Endodermal cell (in vitro differentiated cells): ENCODE data around the gene USHBP1. TPM values are rescaled to one million over a fixed set of nuclear protein-coding genes. Genes with fewer than 3 reads are reported as not detected.
A peak's percentile ranks its signal among the peaks of the same experiment; 100 is the strongest.

Experiments
- DNase-seq: peaks from one replicate; pipeline ENCODE4 v3.0.0-alpha.2; 2017
- H3K27ac ChIP-seq: 2 replicates; pipeline ENCODE4 v1.5.1; 2013; ENCODE audit warnings: mild to moderate bottlenecking, low read depth, low read length, moderate library complexity
- H3K27me3 ChIP-seq: 2 replicates; pipeline ENCODE4 v1.6.1; 2013; ENCODE audit warnings: mild to moderate bottlenecking, low read length, moderate library complexity; ENCODE audit not compliant: insufficient read depth, control insufficient read depth, poor library complexity, severe bottlenecking
- H3K36me3 ChIP-seq: 2 replicates; pipeline ENCODE4 v1.7.0; 2013; ENCODE audit warnings: mild to moderate bottlenecking, low read length, moderate library complexity; ENCODE audit not compliant: control insufficient read depth, insufficient read depth
- H3K4me1 ChIP-seq: one replicate; pipeline ENCODE4 v1.7.0; 2013; ENCODE audit warnings: low read length; ENCODE audit not compliant: control insufficient read depth, insufficient read depth
- H3K4me3 ChIP-seq: 2 replicates; pipeline ENCODE4 v1.5.1; 2013; ENCODE audit warnings: mild to moderate bottlenecking, low read length, moderate library complexity
- H3K9ac ChIP-seq: 2 replicates; pipeline ENCODE4 v1.6.1; 2013; ENCODE audit warnings: mild to moderate bottlenecking, low read length, moderate library complexity; ENCODE audit not compliant: poor library complexity, severe bottlenecking; ENCODE audit errors: extremely low read depth
- H3K9me3 ChIP-seq: 2 replicates; pipeline ENCODE4 v1.6.1; 2013; ENCODE audit warnings: mild to moderate bottlenecking, low read length, moderate library complexity; ENCODE audit not compliant: control insufficient read depth
- H3K27ac Mint-ChIP-seq: 2 replicates; pipeline ENCODE4 v1.8.0; 2020; ENCODE audit warnings: mixed read lengths
- H3K27me3 Mint-ChIP-seq: 2 replicates; pipeline ENCODE4 v1.8.0; 2021; ENCODE audit warnings: mild to moderate bottlenecking, mixed read lengths; ENCODE audit not compliant: insufficient read depth
- H3K36me3 Mint-ChIP-seq: 2 replicates; pipeline ENCODE4 v1.8.0; 2020; ENCODE audit warnings: low read depth, mixed read lengths
- H3K4me1 Mint-ChIP-seq: 2 replicates; pipeline ENCODE4 v1.8.0; 2020; ENCODE audit warnings: mixed read lengths
- H3K4me3 Mint-ChIP-seq: 2 replicates; pipeline ENCODE4 v1.8.0; 2020; ENCODE audit warnings: mild to moderate bottlenecking, moderate library complexity, mixed read lengths
- H3K9me3 Mint-ChIP-seq: 2 replicates; pipeline ENCODE4 v1.8.0; 2020; ENCODE audit warnings: mild to moderate bottlenecking, mixed read lengths
- WGBS, 2 experiments: methylation state at CpG; one replicate each; pipeline versions ENCODE4 v1.1.5 to v1.1.7; 2013; ENCODE audit warnings: missing lambda C conversion rate in 2 of 2, mixed read lengths in 1 of 2; ENCODE audit not compliant: insufficient coverage in 1 of 2, insufficient read length in 1 of 2; 5-methylcytosine and 5-hydroxymethylcytosine counted together
- total RNA-seq, 2 donors: library from RNA; stranded (reverse); fragmentation: NEBNext Ultra II Directional in 1 of 2; extraction: Animal tissue kit (Norgen Biotek cat#: 25700) in 1 of 2; gene quantifications; 2 replicates in 1 of 2; 3 replicates in 1 of 2; pipeline ENCODE4 v1.2.1, GENCODE V29; 2021
- TF ChIP-seq, protein P1 (sequence below): fragments of 200-600 bp; sonication (generic); conservative IDR thresholded peaks from 2 replicates; pipeline ENCODE4 v1.5.0; 2021; ENCODE audit warnings: antibody characterized with exemption, mild to moderate bottlenecking

The USHBP1 gene
- total RNA-seq, 2 donors from 2014 or later: 3.8 to 6.2 TPM

DNA sequence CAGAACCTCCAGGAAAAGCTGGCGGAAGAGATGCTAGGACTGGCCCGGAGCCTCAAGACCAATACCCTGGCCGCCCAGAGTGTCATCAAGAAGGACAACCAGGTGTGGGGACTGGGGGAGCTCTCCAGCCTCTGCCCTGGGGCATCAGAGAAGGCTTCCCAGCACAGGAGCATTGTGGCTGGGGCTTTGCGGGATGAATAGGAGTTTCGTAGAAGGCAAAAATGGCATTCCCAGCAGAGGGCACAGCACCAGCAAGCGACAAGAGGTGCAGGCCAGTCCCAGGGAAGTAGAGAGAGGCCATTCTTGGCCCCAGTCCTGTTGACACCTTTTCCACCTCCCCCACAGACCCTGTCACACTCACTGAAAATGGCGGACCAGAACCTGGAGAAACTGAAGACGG lies 45.3 kb downstream of the USHBP1 start:
- H3K9me3 ChIP-seq: no peaks in the 10 kb centered on the region
- H3K9ac ChIP-seq: no peak overlapping the region
- TF ChIP-seq, protein P1, sequence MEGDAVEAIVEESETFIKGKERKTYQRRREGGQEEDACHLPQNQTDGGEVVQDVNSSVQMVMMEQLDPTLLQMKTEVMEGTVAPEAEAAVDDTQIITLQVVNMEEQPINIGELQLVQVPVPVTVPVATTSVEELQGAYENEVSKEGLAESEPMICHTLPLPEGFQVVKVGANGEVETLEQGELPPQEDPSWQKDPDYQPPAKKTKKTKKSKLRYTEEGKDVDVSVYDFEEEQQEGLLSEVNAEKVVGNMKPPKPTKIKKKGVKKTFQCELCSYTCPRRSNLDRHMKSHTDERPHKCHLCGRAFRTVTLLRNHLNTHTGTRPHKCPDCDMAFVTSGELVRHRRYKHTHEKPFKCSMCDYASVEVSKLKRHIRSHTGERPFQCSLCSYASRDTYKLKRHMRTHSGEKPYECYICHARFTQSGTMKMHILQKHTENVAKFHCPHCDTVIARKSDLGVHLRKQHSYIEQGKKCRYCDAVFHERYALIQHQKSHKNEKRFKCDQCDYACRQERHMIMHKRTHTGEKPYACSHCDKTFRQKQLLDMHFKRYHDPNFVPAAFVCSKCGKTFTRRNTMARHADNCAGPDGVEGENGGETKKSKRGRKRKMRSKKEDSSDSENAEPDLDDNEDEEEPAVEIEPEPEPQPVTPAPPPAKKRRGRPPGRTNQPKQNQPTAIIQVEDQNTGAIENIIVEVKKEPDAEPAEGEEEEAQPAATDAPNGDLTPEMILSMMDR: no peak
- H3K36me3 Mint-ChIP-seq: peaks cover 28% of the 10 kb centered on the region
- peaks cover 4% of the 10 kb centered on the region for H3K4me1 Mint-ChIP-seq
- H3K36me3 ChIP-seq: peaks cover 8% of the 10 kb centered on the region
- no peaks in the 10 kb centered on the region for H3K9me3 Mint-ChIP-seq
- H3K4me3 ChIP-seq: no peak overlapping the region
- peaks cover 3% of the 10 kb centered on the region for H3K4me1 ChIP-seq
- H3K27ac Mint-ChIP-seq: no peak overlapping the region
- H3K27me3 ChIP-seq: no peaks in the 10 kb centered on the region
- no peak for DNase-seq
- H3K27me3 Mint-ChIP-seq: no peaks in the 10 kb centered on the region
- WGBS, 2 experiments: 89 to 96% methylated on average over 4 to 8 of the region's 8 CpGs
- H3K27ac ChIP-seq: no peak overlapping the region
- no peak overlapping the region for H3K4me3 Mint-ChIP-seq

DNA sequence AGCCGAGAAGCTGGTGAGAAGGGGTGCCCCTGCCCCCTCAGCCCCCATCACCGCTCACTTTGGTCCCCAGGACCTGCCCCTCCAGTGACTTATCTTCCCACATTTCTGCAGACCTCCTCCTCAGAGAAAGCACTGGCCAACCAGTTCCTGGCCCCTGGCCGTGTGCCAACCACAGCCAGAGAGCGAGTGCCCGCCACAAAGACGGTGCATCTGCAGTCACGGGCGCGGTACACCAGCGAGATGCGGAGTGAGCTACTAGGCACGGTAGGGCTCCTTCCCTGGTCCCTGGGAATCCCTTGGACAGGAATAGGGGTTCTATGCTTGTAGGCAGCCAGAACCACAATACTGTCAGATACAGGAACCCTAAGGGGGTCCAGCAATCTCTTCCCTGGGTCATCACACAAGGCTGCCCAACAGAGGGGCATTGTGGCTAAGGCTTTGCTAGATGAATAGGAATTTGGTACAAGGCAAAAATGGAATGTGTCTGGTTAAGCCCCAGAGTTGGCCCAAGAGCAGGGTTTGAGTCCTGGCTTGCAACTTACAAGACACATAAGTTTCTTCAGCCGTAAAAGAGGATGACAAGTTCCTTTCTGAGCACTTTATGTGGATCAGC lies 48.4 kb downstream of the USHBP1 start:
- TF ChIP-seq, protein P1: no peak
- H3K27me3 Mint-ChIP-seq: no peaks in the 10 kb centered on the region
- H3K9ac ChIP-seq: peak overlapping the region; percentile 88
- H3K36me3 ChIP-seq: peaks cover 14% of the 10 kb centered on the region
- DNase-seq: no peak
- 93 to 96% methylated on average over 5 to 13 of the region's 13 CpGs for WGBS, 2 experiments
- H3K9me3 Mint-ChIP-seq: no peaks in the 10 kb centered on the region
- H3K9me3 ChIP-seq: no peaks in the 10 kb centered on the region
- H3K27ac Mint-ChIP-seq: peak overlapping the region; percentile 99
- H3K4me3 Mint-ChIP-seq: peak overlapping the region; percentile 79
- H3K4me1 ChIP-seq: peaks cover 3% of the 10 kb centered on the region
- H3K4me3 ChIP-seq: peak overlapping the region; percentile 84
- H3K4me1 Mint-ChIP-seq: peaks cover 4% of the 10 kb centered on the region
- no peak overlapping the region for H3K27ac ChIP-seq
- no peaks in the 10 kb centered on the region for H3K27me3 ChIP-seq
- H3K36me3 Mint-ChIP-seq: peaks cover 28% of the 10 kb centered on the region

DNA sequence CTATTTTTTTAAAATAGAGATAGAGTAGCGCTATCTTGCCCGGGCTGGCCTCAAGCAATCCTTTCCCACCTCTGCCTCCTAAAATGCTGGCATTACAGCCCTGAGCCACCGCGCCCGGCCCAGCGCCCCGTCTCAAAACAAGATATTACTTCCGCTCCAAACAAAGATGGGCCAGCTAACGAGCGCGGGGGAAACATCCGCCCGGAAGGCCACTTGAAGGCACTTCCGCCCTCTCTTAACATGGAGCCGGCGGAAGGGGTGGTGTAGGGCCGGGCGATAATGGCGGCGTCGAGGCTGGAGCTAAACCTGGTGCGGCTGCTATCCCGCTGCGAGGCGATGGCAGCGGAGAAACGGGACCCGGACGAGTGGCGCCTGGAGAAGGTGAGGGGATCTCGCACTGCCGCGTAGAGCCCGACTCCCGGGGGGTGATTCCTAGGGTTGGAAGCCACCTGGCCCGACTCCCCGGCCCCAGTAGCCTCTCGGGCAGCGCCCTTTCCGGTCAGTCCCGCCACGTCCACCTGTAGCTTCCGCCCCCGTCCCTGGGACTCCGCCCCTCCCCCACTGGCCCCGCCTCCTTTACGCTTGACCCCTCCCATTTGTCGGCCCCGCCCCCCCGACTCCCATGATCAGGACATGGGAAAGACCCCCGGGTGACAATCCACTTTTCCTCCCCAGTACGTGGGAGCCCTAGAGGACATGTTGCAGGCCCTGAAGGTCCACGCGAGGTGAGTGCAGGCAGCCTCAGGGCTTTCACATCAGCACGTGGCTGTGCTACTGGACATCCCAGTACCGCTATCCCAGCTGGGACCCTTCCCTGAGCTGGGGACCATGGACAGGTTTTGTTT lies 49.2 kb downstream of the USHBP1 start, which contains the start of gene USE1:
USE1 (plus strand) TSS at position 231 of the 845 bp plus-strand sequence; CDS start at position 280, 49 bp downstream.
- no peaks in the 10 kb centered on the region for H3K9me3 Mint-ChIP-seq
- Histone ChIP-seq H3K4me1 (peaks cover 3% of the 10 kb centered on the region), H3K27me3 (no peaks in the 10 kb centered on the region), H3K36me3 (peaks cover 17% of the 10 kb centered on the region), H3K4me3 (peak within 1 kb of the TSS; percentile 84), H3K9me3 (no peaks in the 10 kb centered on the region), H3K27ac (peak within 1 kb of the TSS; percentile 89), H3K9ac (peak within 1 kb of the TSS; percentile 88)
- 5 to 11% methylated on average over 38 to 56 of the region's 56 CpGs for WGBS, 2 experiments
- peak within 1 kb of the TSS; percentile 99 for H3K27ac Mint-ChIP-seq
- peak within 1 kb of the TSS; percentile 79 for H3K4me3 Mint-ChIP-seq
- no peaks in the 10 kb centered on the region for H3K27me3 Mint-ChIP-seq
- TF ChIP-seq, protein P1: no peak
- H3K4me1 Mint-ChIP-seq: peaks cover 4% of the 10 kb centered on the region
- peak; percentile 96 for DNase-seq
- peaks cover 31% of the 10 kb centered on the region for H3K36me3 Mint-ChIP-seq
